ENCODE data around the gene DNAH2. TPM values are rescaled to one million over a fixed set of nuclear protein-coding genes. Genes with fewer than 3 reads are reported as not detected.

DNAH2 gene
- total RNA-seq, 1 experiment from 2014 or later = 0.17 TPM

GRCh38 chr17:7834957-7835813 is 117.6 kb downstream of the DNAH2 start:
- CTCF ChIA-PET = interaction anchor here (0.6 to 5.4 kb wide), 33 partner anchors 10 to 384 kb away, joined by 3 to 66 read pairs (median 4); partner anchors contain the start of genes CNTROB, CYB5D1, FXR2 and KCNAB3
- TF ChIP-seq ZNF219 (CRISPR knock-in tag; IDR thresholded peaks at IDR 0.05; ENCODE audit: borderline replicate concordance) (no peak), NFYB (CRISPR knock-in tag; conservative IDR thresholded peaks at IDR 0.05; ENCODE audit: low read depth) (peak; percentile 74), TP53 (CRISPR knock-in tag; IDR thresholded peaks at IDR 0.05) (no peak), CTCF (IDR thresholded peaks at IDR 0.05) (peak; percentile 45), NFE2L1 (CRISPR knock-in tag; IDR thresholded peaks at IDR 0.05) (peak; percentile 33; the same call in 1 of the 2 replicates), SP1 (CRISPR knock-in tag; conservative IDR thresholded peaks at IDR 0.05) (peak; percentile 52; the same call in 1 of the 2 replicates), MAX (CRISPR knock-in tag; IDR thresholded peaks at IDR 0.05) (peak; percentile 63), FOXK1 (CRISPR knock-in tag; IDR thresholded peaks at IDR 0.05) (peak; percentile 60), PRRX2 (CRISPR knock-in tag; IDR thresholded peaks at IDR 0.05) (no peak), STAT6 (CRISPR knock-in tag; conservative IDR thresholded peaks at IDR 0.05; ENCODE audit: low read depth) (no peak), ZNF671 (CRISPR knock-in tag; IDR thresholded peaks at IDR 0.05) (no peak), NR1H2 (CRISPR knock-in tag; IDR thresholded peaks at IDR 0.05) (no peak)
- TF ChIP-seq, protein P1, sequence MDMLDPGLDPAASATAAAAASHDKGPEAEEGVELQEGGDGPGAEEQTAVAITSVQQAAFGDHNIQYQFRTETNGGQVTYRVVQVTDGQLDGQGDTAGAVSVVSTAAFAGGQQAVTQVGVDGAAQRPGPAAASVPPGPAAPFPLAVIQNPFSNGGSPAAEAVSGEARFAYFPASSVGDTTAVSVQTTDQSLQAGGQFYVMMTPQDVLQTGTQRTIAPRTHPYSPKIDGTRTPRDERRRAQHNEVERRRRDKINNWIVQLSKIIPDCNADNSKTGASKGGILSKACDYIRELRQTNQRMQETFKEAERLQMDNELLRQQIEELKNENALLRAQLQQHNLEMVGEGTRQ (CRISPR knock-in tag; IDR thresholded peaks at IDR 0.05) = peak; percentile 56
- TF ChIP-seq, protein P2, sequence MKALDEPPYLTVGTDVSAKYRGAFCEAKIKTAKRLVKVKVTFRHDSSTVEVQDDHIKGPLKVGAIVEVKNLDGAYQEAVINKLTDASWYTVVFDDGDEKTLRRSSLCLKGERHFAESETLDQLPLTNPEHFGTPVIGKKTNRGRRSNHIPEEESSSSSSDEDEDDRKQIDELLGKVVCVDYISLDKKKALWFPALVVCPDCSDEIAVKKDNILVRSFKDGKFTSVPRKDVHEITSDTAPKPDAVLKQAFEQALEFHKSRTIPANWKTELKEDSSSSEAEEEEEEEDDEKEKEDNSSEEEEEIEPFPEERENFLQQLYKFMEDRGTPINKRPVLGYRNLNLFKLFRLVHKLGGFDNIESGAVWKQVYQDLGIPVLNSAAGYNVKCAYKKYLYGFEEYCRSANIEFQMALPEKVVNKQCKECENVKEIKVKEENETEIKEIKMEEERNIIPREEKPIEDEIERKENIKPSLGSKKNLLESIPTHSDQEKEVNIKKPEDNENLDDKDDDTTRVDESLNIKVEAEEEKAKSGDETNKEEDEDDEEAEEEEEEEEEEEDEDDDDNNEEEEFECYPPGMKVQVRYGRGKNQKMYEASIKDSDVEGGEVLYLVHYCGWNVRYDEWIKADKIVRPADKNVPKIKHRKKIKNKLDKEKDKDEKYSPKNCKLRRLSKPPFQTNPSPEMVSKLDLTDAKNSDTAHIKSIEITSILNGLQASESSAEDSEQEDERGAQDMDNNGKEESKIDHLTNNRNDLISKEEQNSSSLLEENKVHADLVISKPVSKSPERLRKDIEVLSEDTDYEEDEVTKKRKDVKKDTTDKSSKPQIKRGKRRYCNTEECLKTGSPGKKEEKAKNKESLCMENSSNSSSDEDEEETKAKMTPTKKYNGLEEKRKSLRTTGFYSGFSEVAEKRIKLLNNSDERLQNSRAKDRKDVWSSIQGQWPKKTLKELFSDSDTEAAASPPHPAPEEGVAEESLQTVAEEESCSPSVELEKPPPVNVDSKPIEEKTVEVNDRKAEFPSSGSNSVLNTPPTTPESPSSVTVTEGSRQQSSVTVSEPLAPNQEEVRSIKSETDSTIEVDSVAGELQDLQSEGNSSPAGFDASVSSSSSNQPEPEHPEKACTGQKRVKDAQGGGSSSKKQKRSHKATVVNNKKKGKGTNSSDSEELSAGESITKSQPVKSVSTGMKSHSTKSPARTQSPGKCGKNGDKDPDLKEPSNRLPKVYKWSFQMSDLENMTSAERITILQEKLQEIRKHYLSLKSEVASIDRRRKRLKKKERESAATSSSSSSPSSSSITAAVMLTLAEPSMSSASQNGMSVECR (CRISPR knock-in tag; IDR thresholded peaks at IDR 0.05; ENCODE audit: borderline replicate concordance) = peak; percentile 62; the same call in 1 of the 2 replicates
- TF ChIP-seq, protein P3, sequence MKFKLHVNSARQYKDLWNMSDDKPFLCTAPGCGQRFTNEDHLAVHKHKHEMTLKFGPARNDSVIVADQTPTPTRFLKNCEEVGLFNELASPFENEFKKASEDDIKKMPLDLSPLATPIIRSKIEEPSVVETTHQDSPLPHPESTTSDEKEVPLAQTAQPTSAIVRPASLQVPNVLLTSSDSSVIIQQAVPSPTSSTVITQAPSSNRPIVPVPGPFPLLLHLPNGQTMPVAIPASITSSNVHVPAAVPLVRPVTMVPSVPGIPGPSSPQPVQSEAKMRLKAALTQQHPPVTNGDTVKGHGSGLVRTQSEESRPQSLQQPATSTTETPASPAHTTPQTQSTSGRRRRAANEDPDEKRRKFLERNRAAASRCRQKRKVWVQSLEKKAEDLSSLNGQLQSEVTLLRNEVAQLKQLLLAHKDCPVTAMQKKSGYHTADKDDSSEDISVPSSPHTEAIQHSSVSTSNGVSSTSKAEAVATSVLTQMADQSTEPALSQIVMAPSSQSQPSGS (CRISPR knock-in tag; IDR thresholded peaks at IDR 0.05; ENCODE audit: borderline replicate concordance, low read depth) = no peak
- TF ChIP-seq, protein P4, sequence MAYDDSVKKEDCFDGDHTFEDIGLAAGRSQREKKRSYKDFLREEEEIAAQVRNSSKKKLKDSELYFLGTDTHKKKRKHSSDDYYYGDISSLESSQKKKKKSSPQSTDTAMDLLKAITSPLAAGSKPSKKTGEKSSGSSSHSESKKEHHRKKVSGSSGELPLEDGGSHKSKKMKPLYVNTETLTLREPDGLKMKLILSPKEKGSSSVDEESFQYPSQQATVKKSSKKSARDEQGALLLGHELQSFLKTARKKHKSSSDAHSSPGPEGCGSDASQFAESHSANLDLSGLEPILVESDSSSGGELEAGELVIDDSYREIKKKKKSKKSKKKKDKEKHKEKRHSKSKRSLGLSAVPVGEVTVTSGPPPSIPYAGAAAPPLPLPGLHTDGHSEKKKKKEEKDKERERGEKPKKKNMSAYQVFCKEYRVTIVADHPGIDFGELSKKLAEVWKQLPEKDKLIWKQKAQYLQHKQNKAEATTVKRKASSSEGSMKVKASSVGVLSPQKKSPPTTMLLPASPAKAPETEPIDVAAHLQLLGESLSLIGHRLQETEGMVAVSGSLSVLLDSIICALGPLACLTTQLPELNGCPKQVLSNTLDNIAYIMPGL (CRISPR knock-in tag; IDR thresholded peaks at IDR 0.05) = peak; percentile 68; the same call in 1 of the 2 replicates
- TF ChIP-seq, protein P5, sequence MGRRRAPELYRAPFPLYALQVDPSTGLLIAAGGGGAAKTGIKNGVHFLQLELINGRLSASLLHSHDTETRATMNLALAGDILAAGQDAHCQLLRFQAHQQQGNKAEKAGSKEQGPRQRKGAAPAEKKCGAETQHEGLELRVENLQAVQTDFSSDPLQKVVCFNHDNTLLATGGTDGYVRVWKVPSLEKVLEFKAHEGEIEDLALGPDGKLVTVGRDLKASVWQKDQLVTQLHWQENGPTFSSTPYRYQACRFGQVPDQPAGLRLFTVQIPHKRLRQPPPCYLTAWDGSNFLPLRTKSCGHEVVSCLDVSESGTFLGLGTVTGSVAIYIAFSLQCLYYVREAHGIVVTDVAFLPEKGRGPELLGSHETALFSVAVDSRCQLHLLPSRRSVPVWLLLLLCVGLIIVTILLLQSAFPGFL (CRISPR knock-in tag; IDR thresholded peaks at IDR 0.05; ENCODE audit: borderline replicate concordance) = no peak
- ATAC-seq (peak; percentile 60), DNase-seq (ENCODE audit: low spot score) (peak; percentile 98)
- peaks cover 33% of the 10 kb centered on the region for H3K4me1 Mint-ChIP-seq
- peak overlapping the region; percentile 93 for H3K4me3 Mint-ChIP-seq
- no peaks in the 10 kb centered on the region for H3K36me3 Mint-ChIP-seq
- no peaks in the 10 kb centered on the region for H3K9me3 Mint-ChIP-seq
- peak overlapping the region; percentile 86 for H3K27ac Mint-ChIP-seq
- POLR2A ChIA-PET = interaction anchor here (0.5 to 1.9 kb wide), 10 partner anchors 10 to 413 kb away, joined by 4 to 8 read pairs (median 5); partner anchors contain the start of genes CTC1, CYB5D1, EFNB3 and NAA38
- peaks cover 54% of the 10 kb centered on the region for H3K27me3 Mint-ChIP-seq (ENCODE audit: low read depth)
